ENCODE results near the gene KCNQ2.

Gene KCNQ2

GRCh38 chr20:63462244-63462643 is 10.2 kb downstream of the KCNQ2 start:
- Histone ChIP-seq H3K79me2 (ENCODE audit: insufficient read depth, low read length) (no peaks in the 10 kb centered on the region), H3K36me3 (ENCODE audit: low read length) (no peaks in the 10 kb centered on the region), H2AFZ (ENCODE audit: low read depth, low read length, severe bottlenecking) (no peak overlapping the region), H3K27me3 (ENCODE audit: low read length) (no peaks in the 10 kb centered on the region), H4K20me1 (ENCODE audit: low read depth, low read length) (no peaks in the 10 kb centered on the region), H3K4me2 (ENCODE audit: low read depth, low read length, poor library complexity, severe bottlenecking) (no peak overlapping the region), H3K9me2 (replicated peaks; ENCODE audit: insufficient read depth, low read length) (no peaks in the 10 kb centered on the region), H3K4me3 (ENCODE audit: insufficient read depth, low read length, poor library complexity, severe bottlenecking) (no peak overlapping the region), H3K27ac (ENCODE audit: low read depth, low read length) (no peak overlapping the region), H3K9me3 (ENCODE audit: insufficient read depth, low read length) (no peaks in the 10 kb centered on the region), H3K9ac (ENCODE audit: low read length) (no peak overlapping the region), H3F3A (ENCODE audit: insufficient read depth) (no peaks in the 10 kb centered on the region)
- TF ChIP-seq EZH2phosphoT487 (conservative IDR thresholded peaks at IDR 0.05; ENCODE audit: low read length) (no peak), CTCF (IDR thresholded peaks at IDR 0.05; ENCODE audit: insufficient read depth, low read length, poor library complexity, severe bottlenecking) (no peak)

- H3K27me3 ChIP-seq (ENCODE audit: low read length) = no peaks in the 10 kb centered on the region
- no peak for TF ChIP-seq CTCF (IDR thresholded peaks at IDR 0.05; ENCODE audit: insufficient read depth, low read length, poor library complexity, severe bottlenecking)
- TF ChIP-seq EZH2phosphoT487 (conservative IDR thresholded peaks at IDR 0.05; ENCODE audit: low read length) = no peak
Measured at GRCh38 chr20:63461104-63461763, 11.2 kb downstream of the KCNQ2 start.

GRCh38 chr20:63459070-63459380 is 13.4 kb downstream of the KCNQ2 start:
- TF ChIP-seq EZH2phosphoT487 (conservative IDR thresholded peaks at IDR 0.05; ENCODE audit: low read length) (no peak), CTCF (IDR thresholded peaks at IDR 0.05; ENCODE audit: insufficient read depth, low read length, poor library complexity, severe bottlenecking) (no peak)
- Histone ChIP-seq H3K9ac (ENCODE audit: low read length) (no peak overlapping the region), H3K27me3 (ENCODE audit: low read length) (no peaks in the 10 kb centered on the region), H3K4me3 (ENCODE audit: insufficient read depth, low read length, poor library complexity, severe bottlenecking) (no peak overlapping the region), H3K9me3 (ENCODE audit: insufficient read depth, low read length) (no peaks in the 10 kb centered on the region), H2AFZ (ENCODE audit: low read depth, low read length, severe bottlenecking) (no peak overlapping the region), H3K79me2 (ENCODE audit: insufficient read depth, low read length) (no peaks in the 10 kb centered on the region), H3F3A (ENCODE audit: insufficient read depth) (no peaks in the 10 kb centered on the region), H3K4me2 (ENCODE audit: low read depth, low read length, poor library complexity, severe bottlenecking) (no peak overlapping the region), H3K36me3 (ENCODE audit: low read length) (no peaks in the 10 kb centered on the region), H3K9me2 (replicated peaks; ENCODE audit: insufficient read depth, low read length) (no peaks in the 10 kb centered on the region), H4K20me1 (ENCODE audit: low read depth, low read length) (no peaks in the 10 kb centered on the region), H3K27ac (ENCODE audit: low read depth, low read length) (no peak overlapping the region)

More at GRCh38 chr20:63461104-63461763, 11.2 kb downstream of the KCNQ2 start:
- H3K79me2 ChIP-seq (ENCODE audit: insufficient read depth, low read length) = no peaks in the 10 kb centered on the region
- H3K4me2 ChIP-seq (ENCODE audit: low read depth, low read length, poor library complexity, severe bottlenecking) = no peak overlapping the region
- no peaks in the 10 kb centered on the region for H4K20me1 ChIP-seq (ENCODE audit: low read depth, low read length)
- no peak overlapping the region for H2AFZ ChIP-seq (ENCODE audit: low read depth, low read length, severe bottlenecking)
- H3F3A ChIP-seq (ENCODE audit: insufficient read depth) = no peaks in the 10 kb centered on the region
- no peaks in the 10 kb centered on the region for H3K9me3 ChIP-seq (ENCODE audit: insufficient read depth, low read length)
- H3K9me2 ChIP-seq (replicated peaks; ENCODE audit: insufficient read depth, low read length) = no peaks in the 10 kb centered on the region
- H3K36me3 ChIP-seq (ENCODE audit: low read length) = no peaks in the 10 kb centered on the region
- H3K4me3 ChIP-seq (ENCODE audit: insufficient read depth, low read length, poor library complexity, severe bottlenecking) = no peak overlapping the region
- H3K27ac ChIP-seq (ENCODE audit: low read depth, low read length) = no peak overlapping the region
- no peak overlapping the region for H3K9ac ChIP-seq (ENCODE audit: low read length)

Measured in SU-DHL-6 (cell line).